Right lobe of liver (tissue), 6 donors: ENCODE measurements around the gene QPCT. TPM values are rescaled to one million over a fixed set of nuclear protein-coding genes. Genes with fewer than 3 reads are reported as not detected.
A peak's percentile ranks its signal among the peaks of the same experiment; 100 is the strongest.

Experiments used
- ATAC-seq, 4 donors: fragments of 200-7000 bp; cut with Tn5 transposase; one replicate each; pipeline ENCODE4 v1.9.1; 2020; ENCODE audit warnings: mild to moderate bottlenecking in 4 of 4, moderate library complexity in 4 of 4
- DNase-seq, 3 donors: peaks; one replicate each; pipeline ENCODE4 v3.0.0-alpha.2; 2020
- H3K27ac ChIP-seq, 3 donors: fragments of 200-600 bp; one replicate each; pipeline ENCODE4 v1.8.0; 2022
- H3K27me3 ChIP-seq, 2 donors: fragments of 200-600 bp; one replicate each; pipeline ENCODE4 v1.8.0; 2022
- H3K36me3 ChIP-seq, 4 donors: fragments of 200-600 bp; sonication (generic) in 1 of 4; one replicate each; pipeline versions ENCODE4 v1.5.1 to v1.8.0; 2017 to 2022; ENCODE audit warnings: control low read depth in 1 of 4
- H3K4me1 ChIP-seq, 4 donors: fragments of 200-600 bp; sonication (generic) in 1 of 4; one replicate each; pipeline versions ENCODE4 v1.5.1 to v1.8.0; 2017 to 2022; ENCODE audit warnings: control low read depth in 1 of 4
- H3K4me3 ChIP-seq, 3 donors: fragments of 200-600 bp; one replicate each; pipeline ENCODE4 v1.8.0; 2022
- H3K9me3 ChIP-seq, 4 donors: fragments of 200-600 bp; sonication (generic) in 1 of 4; one replicate each; pipeline versions ENCODE4 v1.5.1 to v1.8.0; 2017 to 2022; ENCODE audit warnings: control low read depth in 1 of 4
- CTCF ChIP-seq, 4 donors: fragments of 200-600 bp in 3 of 4; fragments of 450-650 bp in 1 of 4; IDR thresholded peaks; one replicate each; pipeline versions ENCODE4 v1.5.1 to v1.8.0; 2016 to 2022; ENCODE audit warnings: antibody characterized with exemption in 4 of 4, mild to moderate bottlenecking in 2 of 4
- POLR2A ChIP-seq: fragments of 450-650 bp; IDR thresholded peaks from one replicate; pipeline ENCODE4 v1.6.1; 2017; ENCODE audit warnings: antibody characterized with exemption, mild to moderate bottlenecking
- WGBS: methylation state at CpG from one replicate; pipeline ENCODE4 v1.1.6; 2018; ENCODE audit warnings: low coverage, low lambda C conversion rate; ENCODE audit not compliant: insufficient coverage; ENCODE audit errors: missing lambda C conversion rate; 5-methylcytosine and 5-hydroxymethylcytosine counted together
- intact Hi-C, 2 donors: fragments of 100-400 bp; cut with DNase I; formaldehyde crosslinking; loops; one replicate each; pipeline versions ENCODE4 v1.11.2 to v1.14.1; 2022
- total RNA-seq, 6 experiments: library from RNA; depleted of rRNA in 2 of 6; stranded (reverse); fragments of >200 nt in 2 of 6; fragmentation: NEBNext Ultra II Directional in 3 of 6; extraction: Animal tissue kit (Norgen Biotek cat#: 25700) in 3 of 6; gene quantifications; one replicate each; pipeline versions ENCODE4 v1.1.0 to v1.2.4, GENCODE V29; 2016 to 2023
- donor health status: DM: no; HTN: yes; CAD: no.
- donor health status: DM: no; HTN: no; CAD: no.
- donor health status: DM: no; HTN: no; CAD: no.
- donor health status: DM: no; HTN: yes; CAD: no.
- donor health status: DM: no; HTN: yes; CAD: no.

Gene QPCT
- total RNA-seq, 6 experiments from 2014 or later: 0.55 to 1.5 (median 1.1) TPM

GRCh38 chr2:37319754-37320609 is 24.4 kb upstream of the QPCT start:
- H3K4me1 ChIP-seq: peaks cover 0 to 7% (median 2%) of the 10 kb centered on the region in 4 donors
- H3K27me3 ChIP-seq: no peaks in the 10 kb centered on the region
- intact Hi-C loops: no loop called here
- H3K9me3 ChIP-seq: no peaks in the 10 kb centered on the region
- TF ChIP-seq POLR2A (no peak), CTCF (IDR thresholded peaks at IDR 0.05) (no peak)
- H3K27ac ChIP-seq: no peak overlapping the region
- DNase-seq (no peak), ATAC-seq (no peak)
- 87% methylated on average over 7 of the region's 12 CpGs for WGBS
- no peak overlapping the region for H3K4me3 ChIP-seq
- H3K36me3 ChIP-seq: peaks cover 0 to 2% (median 0%) of the 10 kb centered on the region in 4 donors

- ATAC-seq: no peak
- TF ChIP-seq POLR2A (no peak), CTCF (IDR thresholded peaks at IDR 0.05) (no peak)
- 80% methylated on average over 4 of the region's 4 CpGs for WGBS
- no peak for DNase-seq
- H3K27ac ChIP-seq: no peak overlapping the region
- H3K27me3 ChIP-seq: no peaks in the 10 kb centered on the region
- intact Hi-C loops: no loop called here
- no peak overlapping the region for H3K4me3 ChIP-seq
- peaks cover 0 to 14% (median 4%) of the 10 kb centered on the region in 4 donors for H3K4me1 ChIP-seq
- H3K9me3 ChIP-seq: no peaks in the 10 kb centered on the region
- no peaks in the 10 kb centered on the region for H3K36me3 ChIP-seq
These were observed 23.3 kb upstream of the QPCT start for GRCh38 chr2:37321029-37321682.

- Histone ChIP-seq H3K4me1 (peaks cover 0 to 23% (median 8%) of the 10 kb centered on the region in 4 donors), H3K27me3 (no peaks in the 10 kb centered on the region), H3K27ac (no peak overlapping the region), H3K9me3 (no peaks in the 10 kb centered on the region), H3K36me3 (no peaks in the 10 kb centered on the region), H3K4me3 (no peak overlapping the region)
- DNase-seq (no peak), ATAC-seq (no peak)
- intact Hi-C loops: no loop called here
- no peak for TF ChIP-seq CTCF (IDR thresholded peaks at IDR 0.05)
- TF ChIP-seq POLR2A: no peak
These were observed 22.1 kb upstream of the QPCT start for GRCh38 chr2:37322368-37322767.

- Histone ChIP-seq H3K4me1 (peaks cover 0 to 23% (median 8%) of the 10 kb centered on the region in 4 donors), H3K27me3 (no peaks in the 10 kb centered on the region), H3K27ac (peak overlapping the region in 2 of 3 donors; percentile 91), H3K36me3 (no peaks in the 10 kb centered on the region), H3K4me3 (peak overlapping the region; percentile 75 to 80 (median 80)), H3K9me3 (no peaks in the 10 kb centered on the region)
- TF ChIP-seq CTCF (IDR thresholded peaks at IDR 0.05): no peak
- no peak for TF ChIP-seq POLR2A
- ATAC-seq (no peak), DNase-seq (no peak)
- WGBS: 17% methylated on average over 13 of the region's 13 CpGs
- intact Hi-C loops: no loop called here
These were observed 21.2 kb upstream of the QPCT start for GRCh38 chr2:37323176-37323780.
